ENCODE data around the gene CREB3L1.
A peak's percentile ranks its signal among the peaks of the same experiment; 100 is the strongest.

GRCh38 chr11:46346886-46347636 is 69.6 kb downstream of the CREB3L1 start, which contains the start of gene DGKZ:
- TF ChIP-seq CTCF (IDR thresholded peaks at IDR 0.05) (peak in 4 of 5 experiments; percentile 58 to 80 (median 70)), EP300 (IDR thresholded peaks at IDR 0.05; ENCODE audit: low read depth) (no peak)

Data from transverse colon (tissue), 3 donors.